HEK293T (cell line): ENCODE measurements around the gene SMAD5.

ENCODE experiments used
- CTCF ChIA-PET: fragments of 350-600 bp; formaldehyde crosslinking; extraction: SDS; loops from one replicate; lab custom pipeline; 2021; ENCODE audit warnings: antibody characterized with exemption, inconsistent platforms; lab: Yijun Ruan, JAX
- POLR2A ChIA-PET: fragments of 350-600 bp; formaldehyde crosslinking; extraction: SDS; loops from one replicate; lab custom pipeline; 2020; ENCODE audit warnings: antibody characterized with exemption, inconsistent platforms; lab: Yijun Ruan, JAX
- DNase-seq: peaks from one replicate; pipeline ENCODE4 v3.0.0; 2012; ENCODE audit warnings: mixed read lengths; ENCODE audit errors: extremely low spot score
- ARNT ChIP-seq: fragments of 450-650 bp; IDR thresholded peaks from 2 replicates; pipeline ENCODE4 v1.6.1; 2017; ENCODE audit warnings: mild to moderate bottlenecking
- BHLHE40 ChIP-seq: fragments of 450-650 bp; IDR thresholded peaks from 2 replicates; pipeline ENCODE4 v1.6.1; 2016; ENCODE audit warnings: mild to moderate bottlenecking, moderate library complexity, borderline replicate concordance
- CTBP1 ChIP-seq: fragments of 450-650 bp; IDR thresholded peaks from 2 replicates; pipeline ENCODE4 v1.6.1; 2016; ENCODE audit warnings: borderline replicate concordance
- ELF4 ChIP-seq: fragments of 450-650 bp; IDR thresholded peaks from 2 replicates; pipeline ENCODE4 v1.6.1; 2017; ENCODE audit warnings: antibody characterized with exemption
- FOXA1 ChIP-seq: fragments of 450-650 bp; IDR thresholded peaks from 2 replicates; pipeline ENCODE4 v1.6.1; 2016; ENCODE audit warnings: mild to moderate bottlenecking
- FOXK2 ChIP-seq: fragments of 450-650 bp; IDR thresholded peaks from 2 replicates; pipeline ENCODE4 v1.6.1; 2016; ENCODE audit warnings: mild to moderate bottlenecking
- FOXM1 ChIP-seq: fragments of 450-650 bp; IDR thresholded peaks from 2 replicates; pipeline ENCODE4 v1.6.1; 2017; ENCODE audit warnings: mild to moderate bottlenecking, borderline replicate concordance
- HDGF ChIP-seq: fragments of 450-650 bp; IDR thresholded peaks from 2 replicates; pipeline ENCODE4 v1.6.1; 2017; ENCODE audit warnings: antibody characterized with exemption, borderline replicate concordance
- L3MBTL2 ChIP-seq: fragments of 450-650 bp; conservative IDR thresholded peaks from 2 replicates; pipeline ENCODE4 v1.6.1; 2016; ENCODE audit warnings: mild to moderate bottlenecking
- LEF1 ChIP-seq: fragments of 450-650 bp; IDR thresholded peaks from 2 replicates; pipeline ENCODE4 v1.6.1; 2017; ENCODE audit warnings: mild to moderate bottlenecking, borderline replicate concordance
- NFRKB ChIP-seq: fragments of 450-650 bp; IDR thresholded peaks from 2 replicates; pipeline ENCODE4 v1.6.1; 2016; ENCODE audit warnings: mild to moderate bottlenecking, moderate library complexity
- PKNOX1 ChIP-seq: fragments of 450-650 bp; IDR thresholded peaks from 2 replicates; pipeline ENCODE4 v1.6.1; 2016
- SP1 ChIP-seq: fragments of 450-650 bp; IDR thresholded peaks from 2 replicates; pipeline ENCODE4 v1.6.1; 2017
- SUZ12 ChIP-seq: fragments of 450-650 bp; IDR thresholded peaks from 2 replicates; pipeline ENCODE4 v1.6.1; 2016; ENCODE audit warnings: mild to moderate bottlenecking
- TARDBP ChIP-seq: fragments of 450-650 bp; IDR thresholded peaks from 2 replicates; pipeline ENCODE4 v1.6.1; 2016
- ZNF384 ChIP-seq: fragments of 450-650 bp; IDR thresholded peaks from 2 replicates; pipeline ENCODE4 v1.6.1; 2016

Gene SMAD5

GRCh38 chr5:136213919-136214493, 81.4 kb downstream of the SMAD5 start:
- ChIA-PET CTCF (no interaction called here), POLR2A (no interaction called here)
- TF ChIP-seq SP1 (no peak), BHLHE40 (no peak), NFRKB (no peak), LEF1 (no peak), CTBP1 (no peak)
- no peak for DNase-seq

- no peak for TF ChIP-seq LEF1
- no peak for TF ChIP-seq ELF4
- no peak for TF ChIP-seq FOXK2
- TF ChIP-seq HDGF = no peak
- TF ChIP-seq NFRKB = no peak
- no peak for TF ChIP-seq PKNOX1
- TF ChIP-seq TARDBP = no peak
- TF ChIP-seq SUZ12 = no peak
- TF ChIP-seq FOXA1 = no peak
- ChIA-PET CTCF (interaction anchor here (0.7 kb wide), 1 partner anchor 282 kb away, joined by 3 read pairs; no protein-coding TSS in a partner anchor), POLR2A (no interaction called here)
- DNase-seq = no peak
These were observed 83.2 kb downstream of the SMAD5 start for GRCh38 chr5:136215812-136216211.

GRCh38 chr5:136216230-136216629, 83.6 kb downstream of the SMAD5 start:
- no peak for DNase-seq
- TF ChIP-seq ARNT = no peak
- no peak for TF ChIP-seq FOXK2
- no peak for TF ChIP-seq FOXA1
- TF ChIP-seq ELF4 = no peak
- no peak for TF ChIP-seq ZNF384
- TF ChIP-seq L3MBTL2 = no peak
- no peak for TF ChIP-seq FOXM1
- no peak for TF ChIP-seq LEF1
- TF ChIP-seq SUZ12 = no peak
- TF ChIP-seq BHLHE40 = no peak
- no peak for TF ChIP-seq SP1
- no peak for TF ChIP-seq HDGF
- ChIA-PET CTCF (no interaction called here), POLR2A (no interaction called here)

- CTCF ChIA-PET = no interaction called here
- DNase-seq = no peak
- POLR2A ChIA-PET = no interaction called here
- TF ChIP-seq CTBP1 = no peak
- TF ChIP-seq HDGF = no peak
- no peak for TF ChIP-seq ARNT
- TF ChIP-seq NFRKB = no peak
- no peak for TF ChIP-seq SP1
- no peak for TF ChIP-seq ELF4
- TF ChIP-seq FOXK2 = no peak
- no peak for TF ChIP-seq SUZ12
- TF ChIP-seq FOXA1 = no peak
- TF ChIP-seq TARDBP = no peak
These were observed 88.7 kb downstream of the SMAD5 start for GRCh38 chr5:136221340-136221739.

GRCh38 chr5:136222580-136223235, 90.1 kb downstream of the SMAD5 start:
- TF ChIP-seq PKNOX1 (no peak), BHLHE40 (no peak), SP1 (no peak), L3MBTL2 (no peak), LEF1 (no peak), FOXM1 (no peak), ZNF384 (no peak), NFRKB (no peak), ARNT (no peak), HDGF (no peak), TARDBP (no peak), ELF4 (no peak), FOXK2 (no peak), FOXA1 (no peak), CTBP1 (no peak), SUZ12 (no peak)
- ChIA-PET CTCF (interaction anchor here (0.9 kb wide), 1 partner anchor 10 kb away, joined by 5 read pairs; no protein-coding TSS in a partner anchor), POLR2A (no interaction called here)
- no peak for DNase-seq

GRCh38 chr5:136225796-136226195, 93.2 kb downstream of the SMAD5 start:
- CTCF ChIA-PET = interaction anchor here (1.3 kb wide), 1 partner anchor 24 kb away, joined by 4 read pairs; no protein-coding TSS in a partner anchor
- no peak for TF ChIP-seq ZNF384
- TF ChIP-seq SUZ12 = no peak
- TF ChIP-seq L3MBTL2 = no peak
- TF ChIP-seq TARDBP = no peak
- TF ChIP-seq FOXK2 = no peak
- TF ChIP-seq LEF1 = no peak
- no peak for TF ChIP-seq ARNT
- no peak for TF ChIP-seq FOXA1
- no peak for TF ChIP-seq NFRKB
- no peak for TF ChIP-seq BHLHE40
- TF ChIP-seq FOXM1 = no peak
- DNase-seq = no peak
- POLR2A ChIA-PET = no interaction called here

GRCh38 chr5:136226401-136226800, 93.8 kb downstream of the SMAD5 start:
- ChIA-PET CTCF (interaction anchor here (1.3 kb wide), 1 partner anchor 23 kb away, joined by 4 read pairs; no protein-coding TSS in a partner anchor), POLR2A (no interaction called here)
- no peak for TF ChIP-seq SP1
- no peak for TF ChIP-seq HDGF
- no peak for TF ChIP-seq PKNOX1
- TF ChIP-seq ARNT = no peak
- no peak for TF ChIP-seq BHLHE40
- no peak for TF ChIP-seq TARDBP
- TF ChIP-seq FOXA1 = no peak
- no peak for TF ChIP-seq SUZ12
- TF ChIP-seq FOXK2 = no peak
- TF ChIP-seq ELF4 = no peak
- TF ChIP-seq ZNF384 = no peak
- no peak for TF ChIP-seq NFRKB
- no peak for TF ChIP-seq FOXM1
- TF ChIP-seq CTBP1 = no peak
- TF ChIP-seq L3MBTL2 = no peak
- DNase-seq = no peak
